H9 (cell line): ENCODE results near the gene TMEM221. TPM values are rescaled to one million over a fixed set of nuclear protein-coding genes. Genes with fewer than 3 reads are reported as not detected.

ENCODE experiments used
- DNase-seq: peaks from one replicate; pipeline ENCODE4 v3.0.0-alpha.2; 2017
- H2AFZ ChIP-seq: one replicate; pipeline ENCODE4 v1.6.1; 2013; ENCODE audit warnings: mild to moderate bottlenecking, low read length, control low read depth, moderate library complexity
- H2AK5ac ChIP-seq: 2 replicates; pipeline ENCODE4 v1.6.1; 2013; ENCODE audit warnings: low read length, control low read depth, mixed read lengths; ENCODE audit not compliant: insufficient read length
- H2BK120ac ChIP-seq: one replicate; pipeline ENCODE4 v1.6.1; 2013; ENCODE audit warnings: low read depth, mild to moderate bottlenecking, low read length, control low read depth, inconsistent platforms; ENCODE audit not compliant: poor library complexity, severe bottlenecking
- H2BK12ac ChIP-seq: 2 replicates; pipeline ENCODE4 v1.6.1; 2013; ENCODE audit warnings: low read length, control low read depth, mixed read lengths, low read depth; ENCODE audit not compliant: insufficient read length
- H2BK15ac ChIP-seq: 2 replicates; pipeline ENCODE4 v1.6.1; 2013; ENCODE audit warnings: low read depth, low read length, control low read depth
- H2BK20ac ChIP-seq: one replicate; pipeline ENCODE4 v1.6.1; 2013; ENCODE audit warnings: low read depth, mild to moderate bottlenecking, low read length, control low read depth, inconsistent platforms; ENCODE audit not compliant: poor library complexity, severe bottlenecking
- H2BK5ac ChIP-seq: 2 replicates; pipeline ENCODE4 v1.6.1; 2013; ENCODE audit warnings: low read length, control low read depth, mixed read lengths; ENCODE audit not compliant: insufficient read length
- H3K14ac ChIP-seq: 2 replicates; pipeline ENCODE4 v1.6.1; 2013; ENCODE audit warnings: low read length, control low read depth; ENCODE audit not compliant: insufficient read depth
- H3K18ac ChIP-seq: 2 replicates; pipeline ENCODE4 v1.6.1; 2013; ENCODE audit warnings: low read depth, mild to moderate bottlenecking, mixed read lengths, low read length, control low read depth; ENCODE audit not compliant: insufficient read length
- H3K23ac ChIP-seq: 2 replicates; pipeline ENCODE4 v1.6.1; 2013; ENCODE audit warnings: low read length, control low read depth, mixed read lengths, low read depth; ENCODE audit not compliant: insufficient read length
- H3K23me2 ChIP-seq: 2 replicates; pipeline ENCODE4 v1.6.1; 2013; ENCODE audit warnings: low read depth, mild to moderate bottlenecking, mixed read lengths, low read length, control low read depth; ENCODE audit not compliant: insufficient read length, poor library complexity, severe bottlenecking
- H3K27ac ChIP-seq: 2 replicates; pipeline ENCODE4 v1.5.1; 2013; ENCODE audit warnings: low read length, control low read depth, mixed read lengths, low read depth; ENCODE audit not compliant: insufficient read length
- H3K27me3 ChIP-seq: 2 replicates; pipeline ENCODE4 v1.6.1; 2013; ENCODE audit warnings: low read length, control low read depth, inconsistent platforms; ENCODE audit not compliant: insufficient read depth
- H3K4ac ChIP-seq: 2 replicates; pipeline ENCODE4 v1.6.1; 2013; ENCODE audit warnings: low read depth, mild to moderate bottlenecking, control low read depth, inconsistent platforms, low read length, moderate library complexity
- H3K4me1 ChIP-seq: 2 replicates; pipeline ENCODE4 v1.6.1; 2013; ENCODE audit warnings: low read length, control low read depth, inconsistent platforms; ENCODE audit not compliant: insufficient read depth
- H3K4me2 ChIP-seq: 2 replicates; pipeline ENCODE4 v1.6.1; 2013; ENCODE audit warnings: low read length, control low read depth, mixed read lengths; ENCODE audit not compliant: insufficient read length, insufficient read depth
- H3K56ac ChIP-seq: 2 replicates; pipeline ENCODE4 v1.6.1; 2013; ENCODE audit warnings: low read depth, mild to moderate bottlenecking, mixed read lengths, low read length, control low read depth; ENCODE audit not compliant: insufficient read length
- H3K79me1 ChIP-seq: 2 replicates; pipeline ENCODE4 v1.6.1; 2013; ENCODE audit warnings: low read depth, mild to moderate bottlenecking, moderate library complexity, low read length, control low read depth, inconsistent platforms; ENCODE audit not compliant: insufficient read depth, poor library complexity, severe bottlenecking
- H3K79me2 ChIP-seq: 2 replicates; pipeline ENCODE4 v1.6.1; 2013; ENCODE audit warnings: low read length, control low read depth, inconsistent platforms; ENCODE audit not compliant: insufficient read depth
- H3K9ac ChIP-seq: 2 replicates; pipeline ENCODE4 v1.6.1; 2013; ENCODE audit warnings: low read length, control low read depth, mixed read lengths; ENCODE audit not compliant: insufficient read length; ENCODE audit errors: extremely low read depth
- H3K9me3 ChIP-seq: one replicate; pipeline ENCODE4 v1.6.1; 2013; ENCODE audit warnings: low read depth, low read length, inconsistent platforms; ENCODE audit not compliant: control insufficient read depth
- H3T11ph ChIP-seq: one replicate; pipeline ENCODE4 v1.6.1; 2013; ENCODE audit warnings: mild to moderate bottlenecking, low read length, control low read depth, inconsistent platforms
- H4K20me1 ChIP-seq: one replicate; pipeline ENCODE4 v1.6.1; 2013; ENCODE audit not compliant: control insufficient read depth, insufficient read length, insufficient read depth
- H4K5ac ChIP-seq: 2 replicates; pipeline ENCODE4 v1.6.1; 2013; ENCODE audit warnings: low read depth, mild to moderate bottlenecking, mixed read lengths, low read length, control low read depth; ENCODE audit not compliant: insufficient read length
- H4K8ac ChIP-seq: replicated peaks from 2 replicates; pipeline ENCODE4 v1.6.1; 2013; ENCODE audit warnings: low read length, control low read depth, mixed read lengths, low read depth; ENCODE audit not compliant: insufficient read length
- H4K91ac ChIP-seq: 2 replicates; pipeline ENCODE4 v1.6.1; 2013; ENCODE audit warnings: low read depth, mild to moderate bottlenecking, moderate library complexity, mixed read lengths, low read length, control low read depth; ENCODE audit not compliant: insufficient read length
- H3K27ac Mint-ChIP-seq, 3 experiments: 2 replicates in 2 of 3; 3 replicates in 1 of 3; pipeline ENCODE4 v1.8.0; 2020 to 2021; ENCODE audit warnings: mixed read lengths in 3 of 3, mild to moderate bottlenecking in 1 of 3, moderate library complexity in 1 of 3
- H3K27me3 Mint-ChIP-seq: 2 replicates; pipeline ENCODE4 v1.8.0; 2021; ENCODE audit warnings: low read depth, mild to moderate bottlenecking, moderate library complexity, mixed read lengths
- H3K36me3 Mint-ChIP-seq, 3 experiments: 2 replicates in 2 of 3; 3 replicates in 1 of 3; pipeline ENCODE4 v1.8.0; 2020 to 2021; ENCODE audit warnings: low read depth in 3 of 3, mixed read lengths in 3 of 3; ENCODE audit not compliant: insufficient read depth in 1 of 3
- H3K4me1 Mint-ChIP-seq, 2 experiments: 2 replicates each; pipeline ENCODE4 v1.8.0; 2020; ENCODE audit warnings: mixed read lengths in 2 of 2
- H3K4me3 Mint-ChIP-seq, 2 experiments: 2 replicates in 1 of 2; 3 replicates in 1 of 2; pipeline ENCODE4 v1.8.0; 2020 to 2021; ENCODE audit warnings: mild to moderate bottlenecking in 2 of 2, mixed read lengths in 2 of 2, moderate library complexity in 1 of 2
- H3K9me3 Mint-ChIP-seq, 2 experiments: 2 replicates in 1 of 2; 3 replicates in 1 of 2; pipeline ENCODE4 v1.8.0; 2020; ENCODE audit warnings: mild to moderate bottlenecking in 2 of 2, mixed read lengths in 2 of 2, moderate library complexity in 1 of 2
- CTCF ChIP-seq: fragments of 200-600 bp; sonication (generic); conservative IDR thresholded peaks from 3 replicates; pipeline ENCODE4 v1.8.0; 2021; ENCODE audit warnings: antibody characterized with exemption, mild to moderate bottlenecking
- WGBS: extraction: QIAGEN DNeasy Blood & Tissue Kit; methylation state at CpG from one replicate; pipeline ENCODE4 v1.1.7; 2013; ENCODE audit warnings: missing lambda C conversion rate, low lambda C conversion rate, mixed read lengths; ENCODE audit not compliant: insufficient read length; ENCODE audit errors: extremely low coverage; 5-methylcytosine and 5-hydroxymethylcytosine counted together
- total RNA-seq: library from RNA; stranded (reverse); gene quantifications from 2 replicates; pipeline ENCODE4 v1.2.1, GENCODE V29; 2021

Gene TMEM221
- total RNA-seq, 1 experiment from 2014 or later, result 1.4 TPM

DNA sequence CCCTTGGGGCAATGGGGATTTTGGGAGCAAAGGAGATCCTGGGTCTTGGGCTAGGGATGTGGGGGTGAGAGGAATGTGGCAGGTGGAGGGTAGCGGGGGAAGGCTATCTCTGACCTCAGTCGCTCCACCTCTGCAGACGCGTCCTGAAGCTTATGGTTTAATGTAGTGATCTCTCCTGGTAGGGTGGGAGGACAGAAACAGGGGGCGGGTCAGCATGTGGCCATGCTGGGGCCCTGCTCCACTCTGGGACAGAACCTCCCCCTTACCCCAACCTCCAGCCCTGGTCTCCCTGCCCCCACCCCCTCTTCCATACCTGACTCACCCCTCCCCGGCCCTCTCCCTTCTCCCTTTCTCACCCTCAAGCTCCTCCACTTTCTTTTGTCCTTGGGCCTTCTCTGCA, 44.5 kb downstream of the TMEM221 start:
- Histone ChIP-seq H3K9me3 (no peaks in the 10 kb centered on the region), H2AFZ (no peak overlapping the region), H3K23me2 (peaks cover 15% of the 10 kb centered on the region), H3K4me1 (peaks cover 7% of the 10 kb centered on the region; the same call in 1 of the 2 replicates), H4K20me1 (no peaks in the 10 kb centered on the region), H3K23ac (no peak overlapping the region), H3K79me2 (no peaks in the 10 kb centered on the region; the same call in 1 of the 2 replicates), H4K91ac (no peak overlapping the region), H3K56ac (no peak overlapping the region), H3K18ac (peak overlapping the region; percentile 13), H4K8ac (no peak overlapping the region), H3K27ac (no peak overlapping the region), H2BK12ac (no peak overlapping the region), H3K27me3 (no peaks in the 10 kb centered on the region), H4K5ac (no peak overlapping the region), H3K14ac (peak overlapping the region; percentile 26; the same call in 1 of the 2 replicates), H3K4ac (no peak overlapping the region), H2AK5ac (no peak overlapping the region), H3K79me1 (no peaks in the 10 kb centered on the region), H3K9ac (peak overlapping the region; percentile 12), H3T11ph (no peak overlapping the region), H2BK5ac (no peak overlapping the region), H2BK15ac (no peak overlapping the region), H3K4me2 (peak overlapping the region; percentile 61), H2BK120ac (no peak overlapping the region), H2BK20ac (no peak overlapping the region)
- peaks cover 7 to 38% (median 17%) of the 10 kb centered on the region in 3 experiments; a peak in 6 of 7 replicates for H3K36me3 Mint-ChIP-seq
- WGBS, result no CpG with 5 or more reads among the region's 6 CpGs
- H3K4me3 Mint-ChIP-seq, result peak overlapping the region; percentile 69 to 94
- peak; percentile 63 for DNase-seq
- no peaks in the 10 kb centered on the region for H3K9me3 Mint-ChIP-seq
- no peak for TF ChIP-seq CTCF
- H3K27me3 Mint-ChIP-seq, result no peaks in the 10 kb centered on the region
- peaks cover 31 to 39% of the 10 kb centered on the region in 2 experiments for H3K4me1 Mint-ChIP-seq
- H3K27ac Mint-ChIP-seq, result peak overlapping the region; percentile 81 to 97 (median 97); a peak in 6 of 7 replicates
